ENCODE results near the gene ICE1. TPM values are rescaled to one million over a fixed set of nuclear protein-coding genes. Genes with fewer than 3 reads are reported as not detected.
A peak's percentile ranks its signal among the peaks of the same experiment; 100 is the strongest.

Gene ICE1
- total and polyA plus RNA-seq, 8 donors = 22.3 to 32.0 (median 30.5) TPM

GRCh38 chr5:5421149-5421960, 1.1 kb upstream of the ICE1 start:
- intact Hi-C loops (cut with DNase I) = no loop called here
- Histone ChIP-seq H3K4me1 (peaks cover 32 to 37% of the 10 kb centered on the region in 2 donors), H3K27ac (peak overlapping the region; percentile 96 to 99), H3K4me3 (peak overlapping the region; percentile 67 to 96), H3K9me3 (no peaks in the 10 kb centered on the region), H3K27me3 (no peaks in the 10 kb centered on the region), H3K36me3 (no peaks in the 10 kb centered on the region)
- peak in 2 of 4 donors; percentile 1 to 12 for DNase-seq
- peak; percentile 0 for ATAC-seq
- TF ChIP-seq, protein P1, sequence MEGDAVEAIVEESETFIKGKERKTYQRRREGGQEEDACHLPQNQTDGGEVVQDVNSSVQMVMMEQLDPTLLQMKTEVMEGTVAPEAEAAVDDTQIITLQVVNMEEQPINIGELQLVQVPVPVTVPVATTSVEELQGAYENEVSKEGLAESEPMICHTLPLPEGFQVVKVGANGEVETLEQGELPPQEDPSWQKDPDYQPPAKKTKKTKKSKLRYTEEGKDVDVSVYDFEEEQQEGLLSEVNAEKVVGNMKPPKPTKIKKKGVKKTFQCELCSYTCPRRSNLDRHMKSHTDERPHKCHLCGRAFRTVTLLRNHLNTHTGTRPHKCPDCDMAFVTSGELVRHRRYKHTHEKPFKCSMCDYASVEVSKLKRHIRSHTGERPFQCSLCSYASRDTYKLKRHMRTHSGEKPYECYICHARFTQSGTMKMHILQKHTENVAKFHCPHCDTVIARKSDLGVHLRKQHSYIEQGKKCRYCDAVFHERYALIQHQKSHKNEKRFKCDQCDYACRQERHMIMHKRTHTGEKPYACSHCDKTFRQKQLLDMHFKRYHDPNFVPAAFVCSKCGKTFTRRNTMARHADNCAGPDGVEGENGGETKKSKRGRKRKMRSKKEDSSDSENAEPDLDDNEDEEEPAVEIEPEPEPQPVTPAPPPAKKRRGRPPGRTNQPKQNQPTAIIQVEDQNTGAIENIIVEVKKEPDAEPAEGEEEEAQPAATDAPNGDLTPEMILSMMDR (IDR thresholded peaks at IDR 0.05) = no peak

- H3K27ac ChIP-seq = peak overlapping the region; percentile 96 to 99
- DNase-seq (no peak), ATAC-seq (peak; percentile 1)
- peaks cover 34 to 37% of the 10 kb centered on the region in 2 donors for H3K4me1 ChIP-seq
- H3K4me3 ChIP-seq = peak overlapping the region; percentile 96 to 98
- H3K36me3 ChIP-seq = no peaks in the 10 kb centered on the region
- intact Hi-C loops (cut with DNase I) = no loop called here
- TF ChIP-seq, protein P1 (IDR thresholded peaks at IDR 0.05) = no peak
- no peaks in the 10 kb centered on the region for H3K27me3 ChIP-seq
- H3K9me3 ChIP-seq = no peaks in the 10 kb centered on the region
Observed at GRCh38 chr5:5422819-5423515, 490 bp downstream of the ICE1 start.

GRCh38 chr5:5423586-5423985, 1.1 kb downstream of the ICE1 start:
- intact Hi-C loops (cut with DNase I) = no loop called here
- TF ChIP-seq, protein P1 (IDR thresholded peaks at IDR 0.05) = no peak
- no peak for ATAC-seq

GRCh38 chr5:5424736-5425135, 2.3 kb downstream of the ICE1 start:
- ATAC-seq = no peak
- DNase-seq = no peak
- Histone ChIP-seq H3K4me3 (no peak overlapping the region), H3K27ac (no peak overlapping the region), H3K9me3 (no peaks in the 10 kb centered on the region), H3K4me1 (peaks cover 29 to 37% of the 10 kb centered on the region in 2 donors), H3K27me3 (no peaks in the 10 kb centered on the region), H3K36me3 (no peaks in the 10 kb centered on the region)
- intact Hi-C loops (cut with DNase I) = no loop called here
- TF ChIP-seq, protein P1 (IDR thresholded peaks at IDR 0.05) = no peak

More at GRCh38 chr5:5423586-5423985, 1.1 kb downstream of the ICE1 start:
- Histone ChIP-seq H3K9me3 (no peaks in the 10 kb centered on the region), H3K36me3 (no peaks in the 10 kb centered on the region), H3K4me3 (peak overlapping the region; percentile 96 to 98), H3K27me3 (no peaks in the 10 kb centered on the region), H3K27ac (no peak overlapping the region), H3K4me1 (peaks cover 34 to 37% of the 10 kb centered on the region in 2 donors)
- DNase-seq = no peak

GRCh38 chr5:5430136-5430535, 7.7 kb downstream of the ICE1 start:
- ATAC-seq = no peak
- H3K4me1 ChIP-seq = peaks cover 2 to 12% of the 10 kb centered on the region in 2 donors
- H3K4me3 ChIP-seq = no peak overlapping the region
- no peak overlapping the region for H3K27ac ChIP-seq
- H3K27me3 ChIP-seq = no peaks in the 10 kb centered on the region
- TF ChIP-seq, protein P1 (IDR thresholded peaks at IDR 0.05) = no peak
- H3K9me3 ChIP-seq = no peaks in the 10 kb centered on the region
- no peak for DNase-seq
- H3K36me3 ChIP-seq = no peaks in the 10 kb centered on the region
- intact Hi-C loops (cut with DNase I) = no loop called here

Data from left lung (tissue), 10 donors.